GM18951 (cell line): ENCODE data around the gene SFRP4.

ENCODE experiments used
- POLR2A ChIP-seq: IDR thresholded peaks from 4 replicates; pipeline ENCODE4 v1.6.1; 2011; ENCODE audit warnings: mild to moderate bottlenecking; ENCODE audit not compliant: insufficient read length, insufficient read depth; ENCODE audit errors: extremely low read depth
- in situ Hi-C: fragments of 300-500 bp; cut with MboI; formaldehyde crosslinking; loops from one replicate; pipeline ENCODE4 v1.12.0; 2022; ENCODE audit warnings: low sequenced_read_pairs, mixed read lengths, inconsistent platforms; ENCODE audit not compliant: unreplicated experiment

The SFRP4 gene

DNA sequence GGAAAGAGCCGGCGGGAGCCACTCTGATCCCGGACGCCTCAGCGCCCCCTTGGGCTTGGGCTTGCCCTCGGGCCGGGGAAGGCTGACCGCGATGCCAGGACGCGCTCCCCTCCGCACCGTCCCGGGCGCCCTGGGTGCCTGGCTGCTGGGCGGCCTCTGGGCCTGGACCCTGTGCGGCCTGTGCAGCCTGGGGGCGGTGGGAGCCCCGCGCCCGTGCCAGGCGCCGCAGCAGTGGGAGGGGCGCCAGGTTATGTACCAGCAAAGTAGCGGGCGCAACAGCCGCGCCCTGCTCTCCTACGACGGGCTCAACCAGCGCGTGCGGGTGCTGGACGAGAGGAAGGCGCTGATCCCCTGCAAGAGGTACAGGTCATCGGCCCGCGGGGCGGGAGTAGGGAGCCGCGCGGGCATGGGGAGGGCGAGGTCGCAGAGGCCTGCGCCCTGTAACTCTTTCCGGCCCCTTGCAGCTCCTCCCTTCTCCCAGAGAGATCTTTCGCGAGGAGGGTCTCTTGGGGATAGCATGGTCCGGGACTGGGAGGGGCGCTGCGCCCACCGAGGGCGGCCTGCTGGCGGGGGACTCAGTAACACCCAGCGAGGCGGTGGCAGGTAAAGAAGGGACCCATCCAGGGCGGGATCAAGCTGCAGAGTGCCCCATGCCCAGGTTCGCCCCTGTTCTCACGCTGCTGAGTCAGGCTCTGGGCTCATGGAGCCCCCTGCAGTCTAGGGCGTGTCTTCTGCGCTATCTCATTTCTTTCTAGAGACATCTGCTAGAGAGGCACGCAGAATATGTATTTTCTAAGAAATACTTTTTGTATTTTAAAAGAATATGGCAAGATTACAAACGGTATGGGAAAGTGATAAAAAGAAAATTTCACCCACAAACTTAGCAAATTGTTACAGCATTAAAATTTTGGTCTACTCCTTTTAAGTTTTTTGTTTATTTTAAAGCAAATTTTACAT lies 4.5 kb upstream of the SFRP4 start:
- TF ChIP-seq POLR2A, result peak; percentile 56
- in situ Hi-C loops, result loop anchor here (25.0 kb wide), 2 partner anchors 291 to 416 kb away; no protein-coding TSS in a partner anchor

DNA sequence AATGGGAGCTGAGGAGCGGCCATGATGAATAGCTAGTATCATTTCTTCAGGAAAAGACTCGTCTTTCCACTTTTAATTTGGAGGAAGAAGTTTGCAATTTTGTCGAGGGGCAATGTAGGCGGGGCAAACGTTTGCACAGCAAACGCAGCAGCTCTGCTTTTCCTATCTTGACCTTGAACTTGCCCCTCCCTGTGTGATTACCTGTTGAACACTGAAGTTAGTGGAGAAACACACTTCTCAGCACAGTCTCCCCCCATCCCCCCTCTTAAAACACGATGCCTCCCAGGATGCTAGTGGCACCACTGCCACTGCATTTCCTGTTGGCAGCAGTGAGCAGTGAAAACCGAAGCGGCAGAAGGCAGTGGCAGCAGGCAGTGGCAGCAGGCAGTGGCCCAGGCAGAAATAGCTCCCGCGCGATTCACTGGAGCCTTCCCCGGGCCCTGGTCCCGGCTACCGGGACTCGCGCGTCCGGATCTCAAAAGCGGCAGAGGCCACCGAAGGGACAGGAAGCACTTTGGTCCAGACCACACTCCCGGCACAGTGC lies 3.8 kb upstream of the SFRP4 start, which contains the start of gene EPDR1:
EPDR1 (plus strand) TSS at position 336 of the 544 bp plus-strand sequence. CDS start 300 bp downstream, outside the sequence.
- TF ChIP-seq POLR2A, result peak; percentile 62
- in situ Hi-C loops, result loop anchor here (25.0 kb wide), 2 partner anchors 292 to 417 kb away; no protein-coding TSS in a partner anchor

DNA sequence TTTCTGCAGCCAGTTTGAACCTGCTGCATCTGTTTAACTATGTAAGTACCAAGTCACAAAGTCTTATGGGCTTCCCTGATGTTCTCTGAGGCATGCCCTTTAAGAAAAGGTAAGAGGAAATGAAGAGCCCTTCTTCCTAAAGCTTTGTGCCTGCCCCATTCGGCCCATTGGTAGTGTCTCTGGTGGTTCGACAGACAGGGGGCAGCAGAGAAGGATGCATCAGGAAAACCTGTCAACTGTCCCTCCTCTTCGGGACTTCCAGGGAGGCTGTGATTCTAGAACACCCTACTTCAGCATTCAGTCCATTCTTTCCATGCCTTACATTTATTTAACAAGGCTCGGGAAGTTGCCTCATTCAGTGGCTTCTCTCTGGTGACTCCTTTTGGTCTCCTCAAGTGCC lies 1.9 kb upstream of the SFRP4 start:
- no peak for TF ChIP-seq POLR2A
- in situ Hi-C loops, result loop anchor here (25.0 kb wide), 2 partner anchors 294 to 419 kb away; no protein-coding TSS in a partner anchor

DNA sequence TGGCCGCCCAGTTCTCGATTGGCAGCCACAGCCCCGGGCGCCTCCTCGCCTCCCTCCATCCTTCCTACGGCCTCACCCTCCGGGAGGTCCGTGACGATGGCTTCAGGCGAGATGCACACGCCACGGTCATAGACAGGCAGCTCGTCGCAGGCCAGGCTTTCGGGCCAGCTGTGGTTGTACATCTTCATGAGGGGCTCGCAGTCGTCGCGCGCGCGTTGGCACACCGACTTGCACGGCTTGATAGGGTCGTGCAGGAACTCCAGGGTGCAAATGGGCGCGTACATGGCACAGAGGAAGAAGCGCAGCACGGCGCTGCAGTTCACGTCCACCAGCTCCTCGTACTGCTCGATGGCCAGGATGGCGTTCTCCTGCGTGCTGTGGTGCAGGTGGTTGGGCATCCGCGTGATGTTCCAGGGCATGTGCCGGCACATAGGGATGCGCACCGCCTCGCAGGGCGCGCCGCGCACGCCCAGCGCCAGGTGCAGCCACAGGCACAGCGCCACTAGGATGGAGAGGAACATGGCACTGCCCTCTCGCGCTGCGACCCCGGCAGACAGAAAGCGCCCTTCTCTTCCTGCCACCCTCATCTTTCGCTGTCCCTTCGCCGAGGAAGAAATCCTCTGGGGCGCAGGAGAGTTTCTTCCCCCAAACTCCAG lies 472 bp downstream of the SFRP4 start:
- in situ Hi-C loops, result loop anchor here (25.0 kb wide), 2 partner anchors 296 to 421 kb away; no protein-coding TSS in a partner anchor
- no peak for TF ChIP-seq POLR2A

DNA sequence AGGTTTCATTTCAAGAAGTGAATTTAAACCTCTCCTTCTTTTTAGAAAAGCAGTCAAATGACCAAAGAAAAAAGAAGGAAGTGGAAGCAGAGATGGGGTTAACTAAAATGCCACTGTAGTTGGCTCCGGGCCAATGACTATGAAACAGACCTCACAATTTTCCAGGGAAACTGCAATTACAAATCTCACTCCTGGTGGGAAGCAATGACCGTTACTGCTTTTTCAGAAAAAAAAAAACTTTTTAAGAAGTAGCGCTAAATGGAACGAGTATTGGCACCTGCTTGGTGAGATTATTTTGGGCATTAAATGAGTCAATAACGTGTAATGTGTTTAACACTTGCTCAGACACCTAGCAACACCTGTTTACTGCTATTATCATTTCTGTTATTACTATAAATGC lies 1.2 kb downstream of the SFRP4 start:
- no peak for TF ChIP-seq POLR2A
- in situ Hi-C loops, result loop anchor here (25.0 kb wide), 2 partner anchors 297 to 422 kb away; no protein-coding TSS in a partner anchor

DNA sequence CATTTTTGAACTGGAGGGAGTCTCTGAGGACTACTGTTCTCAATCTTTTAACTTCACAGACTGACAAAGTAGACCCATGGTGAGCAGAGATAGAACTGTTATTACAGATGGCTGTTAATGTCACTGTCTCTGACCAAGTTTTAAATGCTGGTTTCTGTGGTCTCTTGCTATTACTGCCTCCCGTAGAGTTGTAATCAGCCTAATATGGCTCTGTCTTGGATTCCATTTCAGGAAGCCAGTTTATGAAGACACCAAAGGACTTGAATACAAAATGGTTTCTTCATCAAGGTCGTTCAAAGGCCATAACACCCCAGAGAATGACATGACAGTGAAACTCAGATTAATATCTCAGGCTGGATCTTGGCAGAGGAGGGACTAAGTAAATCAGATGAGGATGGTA lies 3.9 kb downstream of the SFRP4 start:
- in situ Hi-C loops, result loop anchor here (25.0 kb wide), 2 partner anchors 300 to 425 kb away; no protein-coding TSS in a partner anchor
- no peak for TF ChIP-seq POLR2A

DNA sequence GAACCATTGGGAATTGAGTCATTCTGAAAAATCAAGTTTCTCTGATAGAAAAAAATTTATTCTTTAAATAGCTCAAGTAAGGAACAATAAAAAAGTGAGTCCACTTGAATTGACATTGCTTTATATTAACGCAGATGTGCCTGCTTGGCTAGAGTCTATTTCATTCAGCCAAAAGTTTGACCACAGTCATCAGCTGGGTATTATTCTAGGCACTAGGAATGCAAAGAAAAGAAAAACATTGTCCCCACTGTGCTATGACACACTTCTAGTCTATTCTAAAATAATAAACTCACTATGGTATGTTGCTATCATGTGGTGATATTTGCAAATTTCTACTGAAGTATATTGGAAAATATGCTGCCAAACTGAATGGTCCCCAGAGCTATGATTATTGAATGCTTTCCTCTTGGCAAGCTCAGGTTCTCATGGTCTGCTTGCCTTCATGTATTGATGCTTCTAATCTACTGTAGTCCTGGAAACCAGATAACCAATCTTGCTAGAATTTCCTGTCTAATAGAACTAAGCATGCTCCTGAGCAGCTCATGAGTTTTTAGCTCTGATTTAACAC lies 8.3 kb downstream of the SFRP4 start:
- no peak for TF ChIP-seq POLR2A
- in situ Hi-C loops, result loop anchor here (25.0 kb wide), 2 partner anchors 304 to 429 kb away; no protein-coding TSS in a partner anchor

DNA sequence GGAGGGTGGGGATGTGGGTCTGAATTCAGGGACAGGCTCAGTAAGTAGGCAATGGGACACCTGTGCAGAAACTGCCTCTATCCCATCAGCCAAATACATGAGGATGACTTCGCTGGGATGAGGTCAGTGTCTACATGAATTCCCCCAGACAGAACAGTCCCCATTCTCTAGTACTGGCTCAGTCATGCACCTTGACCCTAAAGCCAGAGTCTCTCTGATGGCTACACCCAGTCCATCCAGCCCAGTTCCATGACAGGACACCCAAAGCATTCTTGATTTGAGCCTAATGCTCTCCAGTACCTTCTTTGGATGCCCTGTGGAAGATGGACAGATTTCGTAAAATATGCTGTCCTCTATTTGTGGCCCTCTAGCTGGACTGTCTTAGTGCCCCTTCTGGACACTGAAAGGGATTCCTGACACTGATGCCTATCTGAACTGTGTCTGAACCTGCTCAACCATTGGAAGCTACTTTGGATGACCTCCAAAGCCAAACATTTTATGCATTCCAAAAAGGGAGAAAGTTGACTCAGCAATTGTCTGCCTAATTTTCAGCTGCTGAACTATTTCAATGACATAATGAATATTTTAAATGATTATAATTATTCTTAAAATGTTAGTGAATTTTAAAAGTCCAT lies 14.6 kb downstream of the SFRP4 start:
- TF ChIP-seq POLR2A, result no peak
- in situ Hi-C loops, result loop anchor here (25.0 kb wide), 2 partner anchors 310 to 435 kb away; no protein-coding TSS in a partner anchor

DNA sequence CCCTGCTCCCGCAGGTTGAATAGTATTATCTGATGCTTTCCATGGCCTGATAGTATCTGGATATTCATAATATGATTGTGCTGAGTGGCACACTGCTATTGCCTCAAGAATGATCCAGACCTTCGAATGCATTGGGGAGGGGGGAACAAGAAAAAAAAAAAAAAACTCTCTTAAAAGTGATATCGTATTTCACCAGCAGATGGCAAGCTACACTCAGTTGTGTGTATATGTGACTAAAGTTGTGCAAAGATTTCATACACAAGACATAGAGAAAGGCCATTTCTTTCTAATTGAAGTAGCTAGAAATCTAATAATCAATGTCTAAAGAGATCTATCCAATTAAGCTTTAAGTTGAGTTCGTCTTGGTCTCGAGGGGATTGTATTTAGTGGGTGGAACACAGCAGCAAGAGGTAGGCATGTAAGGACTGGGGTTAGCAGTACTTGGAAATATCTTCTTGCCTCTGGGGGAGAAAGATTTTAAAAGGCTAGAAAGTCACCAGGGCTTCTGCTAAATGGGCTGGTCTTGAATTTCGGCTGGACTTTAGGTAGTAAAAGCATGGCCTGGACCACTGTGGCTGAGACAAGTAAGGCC lies 15.3 kb downstream of the SFRP4 start:
- TF ChIP-seq POLR2A, result no peak
- in situ Hi-C loops, result loop anchor here (25.0 kb wide), 2 partner anchors 311 to 436 kb away; no protein-coding TSS in a partner anchor

DNA sequence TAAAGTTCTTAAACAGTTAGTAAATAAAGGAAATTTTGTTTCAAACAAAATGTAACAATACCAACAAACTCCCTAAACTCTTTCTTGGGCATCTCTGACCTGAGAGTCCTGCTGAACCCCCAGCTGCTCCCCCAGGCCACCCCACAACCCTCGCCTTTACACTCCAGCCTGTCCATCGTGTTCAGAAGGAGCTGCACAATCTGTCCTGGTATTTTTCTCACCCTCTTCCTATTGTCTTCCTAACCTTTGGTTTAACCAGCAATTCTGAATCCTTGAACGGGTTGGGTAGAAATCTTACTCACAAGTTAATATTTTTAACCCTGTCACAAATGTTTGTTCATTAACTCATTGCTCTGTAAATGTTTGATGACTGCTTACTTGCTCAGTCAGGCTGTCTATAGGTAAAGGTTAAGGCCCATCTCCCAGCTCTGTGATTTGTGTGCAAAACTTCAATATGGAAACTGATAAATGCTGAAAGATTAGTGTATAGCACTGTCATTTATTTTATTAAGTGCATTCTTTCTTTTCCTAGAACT lies 16.8 kb downstream of the SFRP4 start:
- no peak for TF ChIP-seq POLR2A
- in situ Hi-C loops, result loop anchor here (25.0 kb wide), 2 partner anchors 313 to 438 kb away; no protein-coding TSS in a partner anchor

DNA sequence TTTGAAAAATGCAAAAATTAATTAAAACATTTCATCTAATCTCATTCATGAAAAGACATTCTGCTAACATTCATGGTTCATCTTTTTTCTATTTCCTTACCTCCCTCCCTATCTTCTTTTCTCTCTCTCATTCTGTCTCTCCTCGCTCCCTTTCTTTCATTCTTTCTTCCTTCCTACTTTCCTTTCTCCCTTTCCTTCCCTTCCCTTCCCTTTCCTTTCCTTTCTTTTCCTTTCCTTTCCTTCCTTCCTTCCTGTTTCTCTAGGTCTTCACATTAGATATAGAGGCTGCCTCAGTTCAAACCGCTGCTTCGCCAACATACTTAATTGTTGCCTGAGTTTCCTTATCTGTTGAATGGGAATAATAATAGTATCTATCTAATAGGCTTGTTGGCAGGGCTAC lies 21.9 kb downstream of the SFRP4 start:
- in situ Hi-C loops, result no loop called here
- no peak for TF ChIP-seq POLR2A
